Amniotic stem cell (primary cell): ENCODE results near the gene POC1A.
A peak's percentile ranks its signal among the peaks of the same experiment; 100 is the strongest.

Source experiments
- DNase-seq: peaks from one replicate; lab custom pipeline; 2025; lab: John Stamatoyannopoulos, UW

POC1A gene

GRCh38 chr3:52150860-52151259 lies 3.4 kb downstream of the POC1A start:
- DNase-seq = no peak

GRCh38 chr3:52150357-52150756 lies 3.9 kb downstream of the POC1A start:
- no peak for DNase-seq

- DNase-seq = no peak
Measured at GRCh38 chr3:52149726-52150125, 4.5 kb downstream of the POC1A start.

GRCh38 chr3:52149021-52149420 lies 5.2 kb downstream of the POC1A start:
- DNase-seq = no peak

- no peak for DNase-seq
Measured at GRCh38 chr3:52147804-52148203, 6.4 kb downstream of the POC1A start.

- no peak for DNase-seq
Measured at GRCh38 chr3:52146811-52147210, 7.4 kb downstream of the POC1A start.

GRCh38 chr3:52146189-52146588 lies 8.0 kb downstream of the POC1A start:
- DNase-seq = no peak

GRCh38 chr3:52145736-52146110 lies 8.5 kb downstream of the POC1A start:
- no peak for DNase-seq

GRCh38 chr3:52144796-52145735 lies 9.2 kb downstream of the POC1A start:
- DNase-seq = no peak

GRCh38 chr3:52144034-52144795 lies 10.0 kb downstream of the POC1A start:
- peak; percentile 41 for DNase-seq

- DNase-seq = no peak
Measured at GRCh38 chr3:52143616-52144015, 10.6 kb downstream of the POC1A start.

- DNase-seq = no peak
Measured at GRCh38 chr3:52143156-52143555, 11.1 kb downstream of the POC1A start.

- DNase-seq = no peak
Measured at GRCh38 chr3:52141751-52142150, 12.5 kb downstream of the POC1A start.

- no peak for DNase-seq
Measured at GRCh38 chr3:52140769-52141168, 13.5 kb downstream of the POC1A start.

- no peak for DNase-seq
Measured at GRCh38 chr3:52140000-52140399, 14.2 kb downstream of the POC1A start.

GRCh38 chr3:52137311-52137710 lies 16.9 kb downstream of the POC1A start:
- no peak for DNase-seq

- no peak for DNase-seq
Measured at GRCh38 chr3:52136513-52136912, 17.7 kb downstream of the POC1A start.

GRCh38 chr3:52135332-52135731 lies 18.9 kb downstream of the POC1A start:
- no peak for DNase-seq

GRCh38 chr3:52134761-52135160 lies 19.5 kb downstream of the POC1A start:
- DNase-seq = no peak

GRCh38 chr3:52132930-52133329 lies 21.3 kb downstream of the POC1A start:
- DNase-seq = no peak

GRCh38 chr3:52132041-52132440 lies 22.2 kb downstream of the POC1A start:
- no peak for DNase-seq

- DNase-seq = no peak
Measured at GRCh38 chr3:52130966-52131622, 23.1 kb downstream of the POC1A start.
